H9 (cell line): ENCODE results near the gene CCDC63. TPM values are rescaled to one million over a fixed set of nuclear protein-coding genes. Genes with fewer than 3 reads are reported as not detected.
"Not testable (repeated sequence)": the region's sequence is repeated elsewhere in the genome, so short reads cannot be mapped to it uniquely, and the experiment has no call there.

Experiments used
- DNase-seq: peaks from one replicate; pipeline ENCODE4 v3.0.0-alpha.2; 2017
- H2AFZ ChIP-seq: one replicate; pipeline ENCODE4 v1.6.1; 2013; ENCODE audit warnings: mild to moderate bottlenecking, low read length, control low read depth, moderate library complexity
- H2AK5ac ChIP-seq: 2 replicates; pipeline ENCODE4 v1.6.1; 2013; ENCODE audit warnings: low read length, control low read depth, mixed read lengths; ENCODE audit not compliant: insufficient read length
- H2BK120ac ChIP-seq: one replicate; pipeline ENCODE4 v1.6.1; 2013; ENCODE audit warnings: low read depth, mild to moderate bottlenecking, low read length, control low read depth, inconsistent platforms; ENCODE audit not compliant: poor library complexity, severe bottlenecking
- H2BK12ac ChIP-seq: 2 replicates; pipeline ENCODE4 v1.6.1; 2013; ENCODE audit warnings: low read length, control low read depth, mixed read lengths, low read depth; ENCODE audit not compliant: insufficient read length
- H2BK15ac ChIP-seq: 2 replicates; pipeline ENCODE4 v1.6.1; 2013; ENCODE audit warnings: low read depth, low read length, control low read depth
- H2BK20ac ChIP-seq: one replicate; pipeline ENCODE4 v1.6.1; 2013; ENCODE audit warnings: low read depth, mild to moderate bottlenecking, low read length, control low read depth, inconsistent platforms; ENCODE audit not compliant: poor library complexity, severe bottlenecking
- H2BK5ac ChIP-seq: 2 replicates; pipeline ENCODE4 v1.6.1; 2013; ENCODE audit warnings: low read length, control low read depth, mixed read lengths; ENCODE audit not compliant: insufficient read length
- H3K14ac ChIP-seq: 2 replicates; pipeline ENCODE4 v1.6.1; 2013; ENCODE audit warnings: low read length, control low read depth; ENCODE audit not compliant: insufficient read depth
- H3K18ac ChIP-seq: 2 replicates; pipeline ENCODE4 v1.6.1; 2013; ENCODE audit warnings: low read depth, mild to moderate bottlenecking, mixed read lengths, low read length, control low read depth; ENCODE audit not compliant: insufficient read length
- H3K23ac ChIP-seq: 2 replicates; pipeline ENCODE4 v1.6.1; 2013; ENCODE audit warnings: low read length, control low read depth, mixed read lengths, low read depth; ENCODE audit not compliant: insufficient read length
- H3K23me2 ChIP-seq: 2 replicates; pipeline ENCODE4 v1.6.1; 2013; ENCODE audit warnings: low read depth, mild to moderate bottlenecking, mixed read lengths, low read length, control low read depth; ENCODE audit not compliant: insufficient read length, poor library complexity, severe bottlenecking
- H3K27ac ChIP-seq: 2 replicates; pipeline ENCODE4 v1.5.1; 2013; ENCODE audit warnings: low read length, control low read depth, mixed read lengths, low read depth; ENCODE audit not compliant: insufficient read length
- H3K27me3 ChIP-seq: 2 replicates; pipeline ENCODE4 v1.6.1; 2013; ENCODE audit warnings: low read length, control low read depth, inconsistent platforms; ENCODE audit not compliant: insufficient read depth
- H3K4ac ChIP-seq: 2 replicates; pipeline ENCODE4 v1.6.1; 2013; ENCODE audit warnings: low read depth, mild to moderate bottlenecking, control low read depth, inconsistent platforms, low read length, moderate library complexity
- H3K4me1 ChIP-seq: 2 replicates; pipeline ENCODE4 v1.6.1; 2013; ENCODE audit warnings: low read length, control low read depth, inconsistent platforms; ENCODE audit not compliant: insufficient read depth
- H3K4me2 ChIP-seq: 2 replicates; pipeline ENCODE4 v1.6.1; 2013; ENCODE audit warnings: low read length, control low read depth, mixed read lengths; ENCODE audit not compliant: insufficient read length, insufficient read depth
- H3K56ac ChIP-seq: 2 replicates; pipeline ENCODE4 v1.6.1; 2013; ENCODE audit warnings: low read depth, mild to moderate bottlenecking, mixed read lengths, low read length, control low read depth; ENCODE audit not compliant: insufficient read length
- H3K79me1 ChIP-seq: 2 replicates; pipeline ENCODE4 v1.6.1; 2013; ENCODE audit warnings: low read depth, mild to moderate bottlenecking, moderate library complexity, low read length, control low read depth, inconsistent platforms; ENCODE audit not compliant: insufficient read depth, poor library complexity, severe bottlenecking
- H3K79me2 ChIP-seq: 2 replicates; pipeline ENCODE4 v1.6.1; 2013; ENCODE audit warnings: low read length, control low read depth, inconsistent platforms; ENCODE audit not compliant: insufficient read depth
- H3K9ac ChIP-seq: 2 replicates; pipeline ENCODE4 v1.6.1; 2013; ENCODE audit warnings: low read length, control low read depth, mixed read lengths; ENCODE audit not compliant: insufficient read length; ENCODE audit errors: extremely low read depth
- H3K9me3 ChIP-seq: one replicate; pipeline ENCODE4 v1.6.1; 2013; ENCODE audit warnings: low read depth, low read length, inconsistent platforms; ENCODE audit not compliant: control insufficient read depth
- H3T11ph ChIP-seq: one replicate; pipeline ENCODE4 v1.6.1; 2013; ENCODE audit warnings: mild to moderate bottlenecking, low read length, control low read depth, inconsistent platforms
- H4K20me1 ChIP-seq: one replicate; pipeline ENCODE4 v1.6.1; 2013; ENCODE audit not compliant: control insufficient read depth, insufficient read length, insufficient read depth
- H4K5ac ChIP-seq: 2 replicates; pipeline ENCODE4 v1.6.1; 2013; ENCODE audit warnings: low read depth, mild to moderate bottlenecking, mixed read lengths, low read length, control low read depth; ENCODE audit not compliant: insufficient read length
- H4K8ac ChIP-seq: replicated peaks from 2 replicates; pipeline ENCODE4 v1.6.1; 2013; ENCODE audit warnings: low read length, control low read depth, mixed read lengths, low read depth; ENCODE audit not compliant: insufficient read length
- H4K91ac ChIP-seq: 2 replicates; pipeline ENCODE4 v1.6.1; 2013; ENCODE audit warnings: low read depth, mild to moderate bottlenecking, moderate library complexity, mixed read lengths, low read length, control low read depth; ENCODE audit not compliant: insufficient read length
- H3K27ac Mint-ChIP-seq, 3 experiments: 2 replicates in 2 of 3; 3 replicates in 1 of 3; pipeline ENCODE4 v1.8.0; 2020 to 2021; ENCODE audit warnings: mixed read lengths in 3 of 3, mild to moderate bottlenecking in 1 of 3, moderate library complexity in 1 of 3
- H3K27me3 Mint-ChIP-seq: 2 replicates; pipeline ENCODE4 v1.8.0; 2021; ENCODE audit warnings: low read depth, mild to moderate bottlenecking, moderate library complexity, mixed read lengths
- H3K36me3 Mint-ChIP-seq, 3 experiments: 2 replicates in 2 of 3; 3 replicates in 1 of 3; pipeline ENCODE4 v1.8.0; 2020 to 2021; ENCODE audit warnings: low read depth in 3 of 3, mixed read lengths in 3 of 3; ENCODE audit not compliant: insufficient read depth in 1 of 3
- H3K4me1 Mint-ChIP-seq, 2 experiments: 2 replicates each; pipeline ENCODE4 v1.8.0; 2020; ENCODE audit warnings: mixed read lengths in 2 of 2
- H3K4me3 Mint-ChIP-seq, 2 experiments: 2 replicates in 1 of 2; 3 replicates in 1 of 2; pipeline ENCODE4 v1.8.0; 2020 to 2021; ENCODE audit warnings: mild to moderate bottlenecking in 2 of 2, mixed read lengths in 2 of 2, moderate library complexity in 1 of 2
- H3K9me3 Mint-ChIP-seq, 2 experiments: 2 replicates in 1 of 2; 3 replicates in 1 of 2; pipeline ENCODE4 v1.8.0; 2020; ENCODE audit warnings: mild to moderate bottlenecking in 2 of 2, mixed read lengths in 2 of 2, moderate library complexity in 1 of 2
- CTCF ChIP-seq: fragments of 200-600 bp; sonication (generic); conservative IDR thresholded peaks from 3 replicates; pipeline ENCODE4 v1.8.0; 2021; ENCODE audit warnings: antibody characterized with exemption, mild to moderate bottlenecking
- WGBS: extraction: QIAGEN DNeasy Blood & Tissue Kit; methylation state at CpG from one replicate; pipeline ENCODE4 v1.1.7; 2013; ENCODE audit warnings: missing lambda C conversion rate, low lambda C conversion rate, mixed read lengths; ENCODE audit not compliant: insufficient read length; ENCODE audit errors: extremely low coverage; 5-methylcytosine and 5-hydroxymethylcytosine counted together
- total RNA-seq: library from RNA; stranded (reverse); gene quantifications from 2 replicates; pipeline ENCODE4 v1.2.1, GENCODE V29; 2021

Gene CCDC63
- total RNA-seq, 1 experiment from 2014 or later: 0.77 TPM

- no peak overlapping the region for H2BK20ac ChIP-seq
- H3K79me1 ChIP-seq: no peaks in the 10 kb centered on the region
- H3K4me1 Mint-ChIP-seq: peaks cover 54 to 64% of the 10 kb centered on the region in 2 experiments
- peak overlapping the region; percentile 37 to 89 (median 69); a peak in 5 of 7 replicates for H3K27ac Mint-ChIP-seq
- H2BK5ac ChIP-seq: no peak overlapping the region
- H3K27me3 ChIP-seq: no peaks in the 10 kb centered on the region
- H3K23me2 ChIP-seq: no peaks in the 10 kb centered on the region
- no peak overlapping the region for H3K9ac ChIP-seq
- no peak overlapping the region for H3K4me3 Mint-ChIP-seq
- H3K27ac ChIP-seq: no peak overlapping the region
- no peaks in the 10 kb centered on the region for H3K79me2 ChIP-seq
- H4K5ac ChIP-seq: no peak overlapping the region
- H3K4me2 ChIP-seq: no peak overlapping the region
- TF ChIP-seq CTCF: no peak
- no peaks in the 10 kb centered on the region; the same call in 1 of the 2 replicates for H3K27me3 Mint-ChIP-seq
- no peak overlapping the region for H2AK5ac ChIP-seq
- H3K18ac ChIP-seq: no peak overlapping the region
- no peak overlapping the region for H2BK15ac ChIP-seq
- no peak overlapping the region for H4K8ac ChIP-seq
- H3K9me3 ChIP-seq: no peaks in the 10 kb centered on the region
- H3K36me3 Mint-ChIP-seq: peaks cover 0 to 2% (median 0%) of the 10 kb centered on the region in 3 experiments; a peak in 2 of 7 replicates
- no peak overlapping the region for H4K91ac ChIP-seq
- H3K9me3 Mint-ChIP-seq: no peaks in the 10 kb centered on the region
- no CpG with 5 or more reads among the region's 5 CpGs for WGBS
- no peak overlapping the region for H3K4ac ChIP-seq
- no peak overlapping the region for H2BK120ac ChIP-seq
- no peak overlapping the region for H3T11ph ChIP-seq
- H2BK12ac ChIP-seq: no peak overlapping the region
- no peak overlapping the region for H3K56ac ChIP-seq
- no peaks in the 10 kb centered on the region for H4K20me1 ChIP-seq
- H3K4me1 ChIP-seq: peaks cover 7% of the 10 kb centered on the region; the same call in 1 of the 2 replicates
- no peak overlapping the region for H3K23ac ChIP-seq
- H2AFZ ChIP-seq: no peak overlapping the region
- H3K14ac ChIP-seq: no peak overlapping the region
- DNase-seq: no peak
These were observed 10.7 kb downstream of the CCDC63 start for GRCh38 chr12:110857528-110857927.

- not testable (repeated sequence) for H3K9me3 ChIP-seq, H3T11ph ChIP-seq, H3K18ac ChIP-seq, H2BK20ac ChIP-seq, H3K23me2 ChIP-seq, H3K27me3 Mint-ChIP-seq, H3K9me3 Mint-ChIP-seq, H3K4me2 ChIP-seq, H3K27me3 ChIP-seq, H3K56ac ChIP-seq, H4K8ac ChIP-seq, H3K14ac ChIP-seq, H3K9ac ChIP-seq, H2BK15ac ChIP-seq, H3K4me1 ChIP-seq, H4K20me1 ChIP-seq, H2AK5ac ChIP-seq, H4K5ac ChIP-seq, H2BK12ac ChIP-seq, H3K23ac ChIP-seq, H3K79me1 ChIP-seq, H3K36me3 Mint-ChIP-seq, H3K4ac ChIP-seq, H2AFZ ChIP-seq, H3K4me3 Mint-ChIP-seq, H2BK5ac ChIP-seq, H2BK120ac ChIP-seq, DNase-seq, H3K79me2 ChIP-seq, H3K27ac ChIP-seq, H4K91ac ChIP-seq
- WGBS: no CpG with 5 or more reads among the region's 4 CpGs
- peak overlapping the region; percentile 37 to 89 (median 69); a peak in 3 of 7 replicates for H3K27ac Mint-ChIP-seq
- H3K4me1 Mint-ChIP-seq: peaks cover 54 to 67% of the 10 kb centered on the region in 2 experiments
These were observed 11.2 kb downstream of the CCDC63 start for GRCh38 chr12:110857954-110858353.
